ENCODE measurements around the gene TSPAN31. TPM values are rescaled to one million over a fixed set of nuclear protein-coding genes. Genes with fewer than 3 reads are reported as not detected.
A peak's percentile ranks its signal among the peaks of the same experiment; 100 is the strongest.

The TSPAN31 gene
- total RNA-seq, 1 donor from 2014 or later = 72.0 TPM

- DNase-seq = no peak
Observed at GRCh38 chr12:57722716-57723629, 21.9 kb upstream of the TSPAN31 start.

- no peak for DNase-seq
Observed at GRCh38 chr12:57723630-57723962, 21.2 kb upstream of the TSPAN31 start.

- DNase-seq = no peak
Observed at GRCh38 chr12:57724003-57724935, 20.6 kb upstream of the TSPAN31 start.

- DNase-seq = no peak
Observed at GRCh38 chr12:57724936-57725740, 19.7 kb upstream of the TSPAN31 start.

GRCh38 chr12:57725851-57726150, 19.0 kb upstream of the TSPAN31 start:
- no peak for DNase-seq

- peak; percentile 86 for DNase-seq
Observed at GRCh38 chr12:57726151-57726883, 18.5 kb upstream of the TSPAN31 start.

- DNase-seq = peak; percentile 43
Observed at GRCh38 chr12:57726884-57727757, 17.7 kb upstream of the TSPAN31 start.

- DNase-seq = no peak
Observed at GRCh38 chr12:57727758-57728395, 17.0 kb upstream of the TSPAN31 start.

- no peak for DNase-seq
Observed at GRCh38 chr12:57729321-57729844, 15.5 kb upstream of the TSPAN31 start.

- DNase-seq = no peak
Observed at GRCh38 chr12:57730336-57731067, 14.3 kb upstream of the TSPAN31 start.

GRCh38 chr12:57731411-57732080, 13.3 kb upstream of the TSPAN31 start:
- no peak for DNase-seq

- no peak for DNase-seq
Observed at GRCh38 chr12:57732270-57732669, 12.6 kb upstream of the TSPAN31 start.

GRCh38 chr12:57732726-57733593, 11.9 kb upstream of the TSPAN31 start:
- DNase-seq = no peak

GRCh38 chr12:57733928-57734327, 10.9 kb upstream of the TSPAN31 start:
- DNase-seq = no peak

GRCh38 chr12:57734591-57734990, 10.2 kb upstream of the TSPAN31 start:
- no peak for DNase-seq

GRCh38 chr12:57735198-57735855, 9.5 kb upstream of the TSPAN31 start:
- DNase-seq = no peak

Measured in dermis blood vessel endothelial cell (primary cell).